ENCODE results near the gene GSKIP.
"Not testable (repeated sequence)": the region's sequence is repeated elsewhere in the genome, so short reads cannot be mapped to it uniquely, and the experiment has no call there.

Gene GSKIP, protein sequence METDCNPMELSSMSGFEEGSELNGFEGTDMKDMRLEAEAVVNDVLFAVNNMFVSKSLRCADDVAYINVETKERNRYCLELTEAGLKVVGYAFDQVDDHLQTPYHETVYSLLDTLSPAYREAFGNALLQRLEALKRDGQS

DNA sequence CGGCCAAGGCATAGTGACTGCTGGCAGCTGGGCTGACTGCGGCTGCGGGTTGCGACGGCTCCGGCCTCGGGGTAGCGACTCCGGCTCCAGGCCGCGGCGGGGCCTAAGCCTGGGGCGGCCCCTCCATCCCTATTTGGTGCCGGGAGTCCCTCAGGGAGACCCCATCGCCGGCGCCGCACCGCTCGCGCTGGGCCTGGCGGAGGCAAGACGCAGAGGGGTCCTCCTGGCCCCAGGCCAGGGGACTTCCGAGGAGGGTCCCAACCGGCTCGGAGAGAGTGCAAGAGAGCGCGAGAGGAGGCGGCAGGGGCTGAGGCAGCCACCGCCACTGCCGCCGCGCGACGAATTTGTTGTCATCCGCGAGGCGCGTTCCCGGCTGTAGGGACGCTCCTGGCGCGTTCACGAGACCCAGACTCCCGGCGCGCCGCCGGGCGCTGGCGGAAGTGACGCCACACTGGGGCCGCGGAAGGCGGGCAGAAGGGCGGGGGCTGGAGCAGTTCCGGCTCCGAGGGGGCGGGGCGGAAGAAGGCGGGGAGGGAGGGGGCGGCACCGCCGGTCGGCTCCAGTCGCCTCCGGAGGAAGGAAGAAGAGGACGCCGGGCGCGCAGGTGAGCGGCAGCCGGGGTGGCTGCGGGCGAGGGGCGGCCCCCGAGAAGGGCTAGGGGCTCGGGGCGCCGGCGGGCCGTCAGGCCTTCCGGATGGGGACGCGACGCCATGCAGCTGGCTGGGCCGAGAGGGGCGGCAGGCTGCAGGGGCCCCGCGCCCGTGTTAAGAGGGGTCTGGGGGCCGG is at the start of gene GSKIP, which contains the start of gene ATG2B:
TSS of gene GSKIP (plus strand) at position 562 of the 786 bp plus-strand sequence. CDS start 18,722 bp downstream, outside the sequence.
TSS of gene ATG2B (minus strand) at position 377 of the 786 bp plus-strand sequence. CDS start at position 12, 365 bp downstream.
- H3K9me3 ChIP-seq (ENCODE audit: control insufficient read depth, insufficient read depth, low read length) = no peaks in the 10 kb centered on the region
- peak within 1 kb of the TSS; percentile 99 for H3K9ac ChIP-seq (ENCODE audit: low read depth, low read length)
- H3K36me3 ChIP-seq (ENCODE audit: insufficient read depth, low read length) = no peaks in the 10 kb centered on the region
- peaks cover 10% of the 10 kb centered on the region; the same call in 1 of the 2 replicates for H3K4me1 ChIP-seq (ENCODE audit: insufficient read depth, low read length)

DNA sequence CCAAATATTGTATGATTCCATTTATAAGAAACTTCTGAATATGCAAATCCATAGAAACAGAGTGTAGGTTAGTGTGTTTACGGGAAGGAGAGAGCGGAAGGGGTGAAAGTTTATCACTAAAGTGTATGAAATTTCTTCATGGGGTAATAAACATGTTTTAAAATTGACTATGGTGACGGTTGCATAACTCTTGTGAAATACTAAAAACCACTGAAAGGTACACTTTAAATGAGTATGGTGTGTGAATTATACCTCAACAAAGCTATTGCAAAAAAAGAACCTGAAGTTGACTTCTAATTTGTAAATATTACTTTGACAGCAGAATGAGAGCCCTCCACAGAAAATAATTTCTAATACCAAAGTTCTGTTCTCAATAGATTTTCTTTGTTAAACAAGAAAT is 47.2 kb upstream of the GSKIP start:
- H3K9me3 ChIP-seq (ENCODE audit: control insufficient read depth, insufficient read depth, low read length) = no peaks in the 10 kb centered on the region
- H3K4me1 ChIP-seq (ENCODE audit: insufficient read depth, low read length) = no peaks in the 10 kb centered on the region
- no peaks in the 10 kb centered on the region; the same call in 1 of the 2 replicates for H3K36me3 ChIP-seq (ENCODE audit: insufficient read depth, low read length)
- H3K9ac ChIP-seq (ENCODE audit: low read depth, low read length) = no peak overlapping the region

DNA sequence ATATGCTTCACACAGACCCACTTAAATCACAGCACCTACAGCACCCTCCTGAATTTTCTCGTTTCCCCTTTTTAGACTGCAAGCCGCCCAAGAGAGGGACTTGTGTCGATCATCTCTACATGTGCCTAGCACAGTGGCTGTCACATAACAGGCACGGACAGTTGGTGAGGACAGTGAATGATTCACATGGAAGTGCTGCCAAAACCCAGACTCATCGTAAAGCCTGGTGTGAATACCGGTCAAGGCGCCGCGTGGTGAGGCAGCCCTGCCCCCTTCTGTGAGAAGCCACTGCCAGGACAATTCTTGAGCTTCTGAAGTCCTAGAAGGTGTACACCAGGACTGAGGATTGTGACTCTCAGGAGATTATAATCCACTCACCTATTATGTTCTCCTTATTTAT is 44.5 kb upstream of the GSKIP start:
- no peaks in the 10 kb centered on the region for H3K9me3 ChIP-seq (ENCODE audit: control insufficient read depth, insufficient read depth, low read length)
- no peak overlapping the region for H3K9ac ChIP-seq (ENCODE audit: low read depth, low read length)
- H3K4me1 ChIP-seq (ENCODE audit: insufficient read depth, low read length) = no peaks in the 10 kb centered on the region
- H3K36me3 ChIP-seq (ENCODE audit: insufficient read depth, low read length) = peaks cover 3% of the 10 kb centered on the region

DNA sequence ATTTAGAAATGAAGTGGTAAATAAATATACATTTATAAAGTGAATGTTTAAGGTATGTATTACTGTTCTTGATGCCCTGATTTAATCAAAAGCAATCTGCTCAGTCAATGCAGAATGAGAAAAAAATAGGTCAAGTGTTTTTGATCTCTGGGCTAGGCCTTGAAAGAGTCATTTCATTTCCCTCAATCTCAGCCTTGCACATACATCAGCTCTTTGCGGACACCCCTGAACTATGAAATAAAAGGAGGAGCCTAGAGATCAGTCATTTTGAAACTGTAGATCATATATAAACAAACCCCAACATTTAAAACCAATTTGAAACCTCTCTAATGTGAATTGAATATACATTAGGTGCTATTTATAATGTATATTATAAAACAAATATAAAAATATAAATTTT is 42.7 kb upstream of the GSKIP start:
- Histone ChIP-seq H3K4me1 (ENCODE audit: insufficient read depth, low read length) (no peaks in the 10 kb centered on the region), H3K9ac (ENCODE audit: low read depth, low read length) (no peak overlapping the region), H3K36me3 (ENCODE audit: insufficient read depth, low read length) (peaks cover 3% of the 10 kb centered on the region), H3K9me3 (ENCODE audit: control insufficient read depth, insufficient read depth, low read length) (no peaks in the 10 kb centered on the region)

DNA sequence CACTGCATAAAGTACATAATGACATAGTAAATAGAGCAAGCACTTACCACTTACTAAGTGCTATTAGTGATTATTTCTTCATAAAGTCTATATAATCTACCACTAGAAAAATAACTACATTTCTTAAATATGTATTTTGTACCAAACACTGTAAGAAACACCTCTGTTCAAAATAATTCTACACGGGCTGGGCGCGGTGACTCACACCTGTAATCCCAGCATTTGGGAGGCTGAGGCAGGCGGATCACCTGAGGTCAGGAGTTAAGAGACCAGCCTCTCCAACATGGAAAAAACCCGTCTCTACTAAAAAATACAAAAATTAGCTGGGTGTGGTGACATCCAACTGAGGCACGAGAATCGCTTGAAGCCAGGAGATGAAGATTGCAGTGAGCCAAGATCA is 39.1 kb upstream of the GSKIP start:
- H3K4me1 ChIP-seq (ENCODE audit: insufficient read depth, low read length) = no peaks in the 10 kb centered on the region
- peaks cover 3% of the 10 kb centered on the region; the same call in 1 of the 2 replicates for H3K36me3 ChIP-seq (ENCODE audit: insufficient read depth, low read length)
- no peaks in the 10 kb centered on the region for H3K9me3 ChIP-seq (ENCODE audit: control insufficient read depth, insufficient read depth, low read length)
- H3K9ac ChIP-seq (ENCODE audit: low read depth, low read length) = no peak overlapping the region

DNA sequence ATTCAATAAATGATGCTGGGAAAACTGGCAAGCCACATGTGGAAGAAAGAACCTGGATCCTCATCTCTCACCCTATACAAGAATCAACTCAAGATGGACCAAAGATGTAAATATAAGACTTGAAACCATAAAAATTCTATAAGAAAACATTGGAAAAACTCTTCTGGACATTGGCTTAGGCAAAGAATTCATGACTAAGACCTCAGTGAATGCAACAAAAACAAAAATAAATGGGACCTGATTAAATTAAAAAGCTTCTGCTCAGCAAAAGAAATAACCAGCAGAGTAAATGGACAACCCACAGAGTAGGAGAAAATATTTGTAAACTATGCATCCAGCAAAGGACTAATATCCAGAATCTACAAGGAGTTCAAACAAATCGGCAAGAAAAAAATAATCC is 24.8 kb upstream of the GSKIP start:
- Histone ChIP-seq H3K36me3 (ENCODE audit: insufficient read depth, low read length) (no peaks in the 10 kb centered on the region), H3K9ac (ENCODE audit: low read depth, low read length) (no peak overlapping the region)

DNA sequence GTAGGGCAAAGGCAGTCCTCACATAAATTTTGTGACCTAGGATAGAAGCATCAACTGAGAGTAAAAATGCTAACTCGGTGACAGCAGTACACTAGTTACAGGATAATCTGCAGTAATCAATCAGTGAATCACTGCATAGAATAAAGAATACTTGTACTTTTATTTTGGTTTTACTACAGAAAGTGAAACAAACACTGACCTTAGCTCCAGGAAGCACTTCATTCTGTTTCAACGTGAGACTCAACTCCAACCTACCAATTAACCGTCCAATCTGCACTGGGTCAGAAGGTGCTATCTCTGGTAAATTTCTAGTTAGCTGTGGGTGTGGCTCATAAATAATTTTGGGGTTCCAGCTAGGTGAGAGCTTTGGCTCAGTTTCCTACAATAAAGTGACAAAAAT is 22.0 kb upstream of the GSKIP start:
- Histone ChIP-seq H3K36me3 (ENCODE audit: insufficient read depth, low read length) (no peaks in the 10 kb centered on the region), H3K9ac (ENCODE audit: low read depth, low read length) (no peak overlapping the region), H3K4me1 (ENCODE audit: insufficient read depth, low read length) (no peaks in the 10 kb centered on the region), H3K9me3 (ENCODE audit: control insufficient read depth, insufficient read depth, low read length) (no peaks in the 10 kb centered on the region)

More for the DNA sequence above, 24.8 kb upstream of the GSKIP start:
- no peaks in the 10 kb centered on the region for H3K9me3 ChIP-seq (ENCODE audit: control insufficient read depth, insufficient read depth, low read length)
- H3K4me1 ChIP-seq (ENCODE audit: insufficient read depth, low read length) = no peaks in the 10 kb centered on the region

DNA sequence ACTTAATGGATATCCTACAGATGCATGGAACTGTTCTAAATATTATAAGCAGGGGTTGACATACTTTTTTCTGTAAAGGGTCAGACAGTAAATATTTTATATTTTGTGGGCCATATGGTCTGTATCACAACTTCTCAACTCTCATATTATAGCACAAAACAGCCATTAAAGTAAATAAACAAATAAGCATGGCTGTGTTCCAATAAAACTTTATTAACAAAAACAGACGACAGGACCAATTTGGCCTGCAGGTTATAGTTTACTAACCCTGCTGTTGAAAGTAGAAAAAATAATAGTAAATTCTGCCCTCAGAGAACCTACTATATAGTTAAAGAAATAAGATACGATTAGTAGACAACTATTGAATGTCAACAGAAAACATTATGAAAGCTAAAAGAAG is 17.7 kb upstream of the GSKIP start:
- Histone ChIP-seq H3K36me3 (ENCODE audit: insufficient read depth, low read length) (no peaks in the 10 kb centered on the region), H3K9ac (ENCODE audit: low read depth, low read length) (no peak overlapping the region), H3K4me1 (ENCODE audit: insufficient read depth, low read length) (peaks cover 16% of the 10 kb centered on the region), H3K9me3 (ENCODE audit: control insufficient read depth, insufficient read depth, low read length) (no peaks in the 10 kb centered on the region)

DNA sequence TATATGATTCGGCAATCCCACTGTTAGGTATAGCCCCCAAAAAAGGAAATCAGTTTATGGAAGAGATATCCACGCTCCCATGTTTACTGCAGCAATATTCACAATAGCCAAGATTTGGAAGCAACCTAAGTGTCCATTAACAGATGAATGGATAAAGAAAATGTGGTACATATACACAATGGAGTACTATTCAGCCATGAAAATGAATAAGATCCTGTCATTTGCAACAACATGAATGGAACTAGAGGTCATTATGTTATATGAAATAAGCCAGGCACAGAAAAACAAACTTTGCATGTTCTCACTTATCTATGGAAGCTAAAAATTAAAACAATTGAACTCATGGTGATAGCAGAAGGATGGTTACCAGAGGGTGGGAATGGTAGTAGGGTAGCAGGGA is 15.4 kb upstream of the GSKIP start:
- not testable (repeated sequence) for H3K36me3 ChIP-seq (ENCODE audit: insufficient read depth, low read length); H3K9me3 ChIP-seq (ENCODE audit: control insufficient read depth, insufficient read depth, low read length); H3K9ac ChIP-seq (ENCODE audit: low read depth, low read length)
- peaks cover 17% of the 10 kb centered on the region for H3K4me1 ChIP-seq (ENCODE audit: insufficient read depth, low read length)

DNA sequence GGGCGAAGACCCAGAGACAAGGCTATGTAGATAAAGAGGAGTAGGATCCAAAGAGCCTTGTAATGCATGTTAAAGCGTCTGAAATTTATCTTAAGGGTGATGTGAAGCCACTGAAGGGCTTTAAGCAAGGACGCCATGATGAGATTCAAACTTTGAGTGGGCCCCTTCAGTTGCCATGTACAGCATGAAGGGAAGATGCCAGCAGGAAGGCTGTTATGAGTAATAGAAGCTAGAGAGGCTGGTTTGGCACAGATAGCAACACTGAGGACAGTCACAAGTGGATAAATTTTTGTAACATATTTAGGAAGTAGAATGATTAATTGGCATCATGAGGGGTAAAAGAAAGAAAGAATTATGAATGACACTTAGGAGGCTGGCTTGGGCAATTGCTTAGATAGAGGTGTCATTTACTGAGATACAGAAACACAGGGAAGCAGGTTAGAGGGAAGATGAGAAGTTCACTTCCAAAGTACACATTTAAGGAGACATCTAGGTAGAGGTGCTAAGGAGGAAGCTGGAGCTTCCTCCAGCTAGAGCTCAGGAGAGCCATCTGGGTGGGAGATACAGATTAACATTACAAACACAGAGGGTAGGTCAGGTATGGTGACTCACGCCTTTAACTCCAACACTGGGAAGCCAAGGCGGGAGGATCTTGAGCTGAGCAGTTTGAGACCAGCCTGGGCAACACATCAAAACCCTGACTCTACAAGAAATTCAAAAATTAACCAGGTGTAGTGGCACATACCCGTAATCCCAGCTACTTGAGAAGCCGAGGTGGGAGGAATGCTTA is 13.8 kb upstream of the GSKIP start:
- Histone ChIP-seq H3K36me3 (ENCODE audit: insufficient read depth, low read length) (no peaks in the 10 kb centered on the region), H3K4me1 (ENCODE audit: insufficient read depth, low read length) (peaks cover 17% of the 10 kb centered on the region), H3K9ac (ENCODE audit: low read depth, low read length) (no peak overlapping the region), H3K9me3 (ENCODE audit: control insufficient read depth, insufficient read depth, low read length) (no peaks in the 10 kb centered on the region)

DNA sequence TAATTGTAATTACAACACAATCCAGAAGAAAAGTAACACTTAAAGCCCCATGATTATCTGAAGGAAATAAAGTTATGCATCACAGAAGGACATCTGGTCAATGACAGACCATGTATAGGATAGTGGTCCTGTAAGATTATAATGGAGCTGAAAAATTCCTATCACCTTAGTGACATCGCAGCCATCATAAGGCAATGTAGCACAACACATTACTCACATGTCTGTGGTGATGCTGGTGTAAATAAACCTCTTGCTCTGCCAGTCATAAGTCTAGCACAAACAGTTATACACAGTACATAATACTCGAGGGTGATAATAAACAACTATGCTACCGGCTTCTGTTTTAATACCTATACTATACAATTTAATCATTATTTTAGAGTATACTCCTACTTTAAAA is 11.3 kb upstream of the GSKIP start:
- Histone ChIP-seq H3K9ac (ENCODE audit: low read depth, low read length) (no peak overlapping the region), H3K9me3 (ENCODE audit: control insufficient read depth, insufficient read depth, low read length) (no peaks in the 10 kb centered on the region), H3K36me3 (ENCODE audit: insufficient read depth, low read length) (no peaks in the 10 kb centered on the region), H3K4me1 (ENCODE audit: insufficient read depth, low read length) (peaks cover 22% of the 10 kb centered on the region)

DNA sequence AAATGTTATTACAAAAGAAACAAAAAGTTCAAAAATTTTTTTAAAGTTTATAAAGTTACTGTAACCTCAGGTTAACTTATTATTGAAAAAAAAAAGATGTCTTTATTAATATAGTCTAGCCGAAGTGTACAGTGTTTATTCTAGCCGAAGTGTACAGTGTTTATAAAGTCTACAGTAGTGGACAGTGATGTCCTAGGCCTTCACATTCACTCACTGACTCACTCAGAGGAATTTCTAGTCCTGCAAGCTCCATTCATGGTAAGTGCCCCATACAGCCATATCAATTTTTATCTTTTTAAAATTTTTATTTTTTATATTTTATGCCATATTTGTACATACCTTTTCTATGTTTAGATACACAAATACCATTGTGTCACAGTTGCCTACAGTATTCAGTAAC is 10.6 kb upstream of the GSKIP start:
- H3K9me3 ChIP-seq (ENCODE audit: control insufficient read depth, insufficient read depth, low read length) = no peaks in the 10 kb centered on the region
- H3K36me3 ChIP-seq (ENCODE audit: insufficient read depth, low read length) = no peaks in the 10 kb centered on the region
- H3K9ac ChIP-seq (ENCODE audit: low read depth, low read length) = no peak overlapping the region
- H3K4me1 ChIP-seq (ENCODE audit: insufficient read depth, low read length) = peaks cover 22% of the 10 kb centered on the region

DNA sequence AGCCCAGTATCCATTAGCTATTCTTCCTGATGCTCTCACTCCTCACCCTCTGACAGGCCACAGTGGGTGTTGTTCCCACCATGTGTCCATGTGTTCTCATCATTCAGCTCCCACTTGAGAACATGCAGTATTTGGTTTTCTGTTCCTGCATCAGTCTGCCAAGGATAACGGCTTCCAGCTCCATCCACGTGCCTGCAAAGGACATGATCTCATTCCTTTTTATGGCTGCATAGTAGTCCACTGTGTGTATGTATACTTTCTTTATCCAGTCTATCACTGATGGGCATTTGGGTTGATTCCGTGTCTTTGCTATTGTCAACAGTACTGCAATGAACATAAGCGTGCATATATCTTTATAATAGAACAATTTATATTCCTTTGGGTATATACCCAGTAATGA is 9.1 kb upstream of the GSKIP start:
- Histone ChIP-seq H3K36me3 (ENCODE audit: insufficient read depth, low read length) (no peaks in the 10 kb centered on the region), H3K9ac (ENCODE audit: low read depth, low read length) (no peak overlapping the region), H3K9me3 (ENCODE audit: control insufficient read depth, insufficient read depth, low read length) (no peaks in the 10 kb centered on the region), H3K4me1 (ENCODE audit: insufficient read depth, low read length) (peaks cover 18% of the 10 kb centered on the region)

DNA sequence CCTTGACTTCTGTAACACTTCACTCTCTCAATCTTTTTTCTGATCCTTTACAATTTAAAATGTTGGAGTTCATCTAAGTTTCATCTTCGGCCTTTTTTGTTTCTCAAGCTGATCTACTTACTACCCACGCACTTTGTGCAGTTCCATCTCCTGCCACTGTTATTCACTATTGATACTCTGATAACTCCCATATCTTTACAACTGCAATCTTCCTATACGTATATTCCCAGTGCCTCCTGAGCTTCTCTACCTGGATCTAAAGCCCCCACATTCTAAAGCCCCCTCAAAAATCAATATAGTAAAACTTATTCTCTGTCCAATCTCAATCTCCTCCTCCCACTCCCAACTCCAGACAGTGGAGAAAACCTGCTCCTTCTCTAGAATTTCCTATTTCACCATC is 6.1 kb upstream of the GSKIP start:
- Histone ChIP-seq H3K36me3 (ENCODE audit: insufficient read depth, low read length) (no peaks in the 10 kb centered on the region), H3K9ac (ENCODE audit: low read depth, low read length) (no peak overlapping the region), H3K4me1 (ENCODE audit: insufficient read depth, low read length) (peaks cover 15% of the 10 kb centered on the region; the same call in 1 of the 2 replicates), H3K9me3 (ENCODE audit: control insufficient read depth, insufficient read depth, low read length) (no peaks in the 10 kb centered on the region)

Measured in ES-I3 (cell line).